Measurements from ENCODE around the gene ME1. TPM values are rescaled to one million over a fixed set of nuclear protein-coding genes. Genes with fewer than 3 reads are reported as not detected.

Gene ME1
- total RNA-seq, 4 donors from 2014 or later, result 7.8 to 17.6 (median 14.9) TPM

- H3K27me3 ChIP-seq, result no peaks in the 10 kb centered on the region
- H3K4me3 ChIP-seq, result no peak overlapping the region
- H3K27ac ChIP-seq, result no peak overlapping the region
- no peak for DNase-seq (ENCODE audit: low spot score in 2 of 2)
- no peaks in the 10 kb centered on the region for H3K9me3 ChIP-seq
- no peaks in the 10 kb centered on the region for H3K36me3 ChIP-seq
- no peaks in the 10 kb centered on the region for H3K4me1 ChIP-seq
- 82 to 86% methylated on average over 4 of the region's 4 CpGs for WGBS, 2 donors
- TF ChIP-seq POLR2A (IDR thresholded peaks at IDR 0.05), result no peak
- TF ChIP-seq EP300 (IDR thresholded peaks at IDR 0.05), result no peak
- no peak for TF ChIP-seq CTCF (IDR thresholded peaks at IDR 0.05)
Observed at GRCh38 chr6:83443516-83443915, 12.7 kb upstream of the ME1 start.

- no peak for DNase-seq (ENCODE audit: low spot score in 2 of 2)
- 61 to 72% methylated on average over 2 of the region's 2 CpGs for WGBS, 2 donors
Observed at GRCh38 chr6:83442752-83443151, 11.9 kb upstream of the ME1 start.

GRCh38 chr6:83439201-83439600 is 8.3 kb upstream of the ME1 start:
- Histone ChIP-seq H3K9me3 (no peaks in the 10 kb centered on the region), H3K4me1 (peaks cover 0 to 7% (median 0%) of the 10 kb centered on the region in 4 donors), H3K27ac (no peak overlapping the region), H3K27me3 (no peaks in the 10 kb centered on the region), H3K4me3 (no peak overlapping the region), H3K36me3 (no peaks in the 10 kb centered on the region)
- TF ChIP-seq CTCF (IDR thresholded peaks at IDR 0.05) (no peak), POLR2A (IDR thresholded peaks at IDR 0.05) (no peak)
- DNase-seq (ENCODE audit: low spot score in 2 of 2), result no peak
- 47 to 56% methylated on average over 2 of the region's 2 CpGs for WGBS, 2 donors

More at GRCh38 chr6:83442752-83443151, 11.9 kb upstream of the ME1 start:
- TF ChIP-seq POLR2A (IDR thresholded peaks at IDR 0.05), result no peak
- no peak for TF ChIP-seq EP300 (IDR thresholded peaks at IDR 0.05)
- TF ChIP-seq CTCF (IDR thresholded peaks at IDR 0.05), result no peak
- no peak overlapping the region for H3K27ac ChIP-seq
- no peaks in the 10 kb centered on the region for H3K36me3 ChIP-seq
- H3K9me3 ChIP-seq, result no peaks in the 10 kb centered on the region
- H3K4me1 ChIP-seq, result no peaks in the 10 kb centered on the region
- H3K4me3 ChIP-seq, result no peak overlapping the region
- no peaks in the 10 kb centered on the region for H3K27me3 ChIP-seq

- peaks cover 0 to 12% (median 0%) of the 10 kb centered on the region in 4 donors for H3K4me1 ChIP-seq
- H3K27ac ChIP-seq, result no peak overlapping the region
- H3K27me3 ChIP-seq, result no peaks in the 10 kb centered on the region
- no peaks in the 10 kb centered on the region for H3K9me3 ChIP-seq
- DNase-seq (ENCODE audit: low spot score in 2 of 2), result no peak
- no peaks in the 10 kb centered on the region for H3K36me3 ChIP-seq
- H3K4me3 ChIP-seq, result no peak overlapping the region
- TF ChIP-seq POLR2A (IDR thresholded peaks at IDR 0.05), result no peak
- TF ChIP-seq EP300 (IDR thresholded peaks at IDR 0.05), result no peak
- no peak for TF ChIP-seq CTCF (IDR thresholded peaks at IDR 0.05)
Observed at GRCh38 chr6:83436674-83437073, 5.8 kb upstream of the ME1 start.

GRCh38 chr6:83433177-83433576 is 2.3 kb upstream of the ME1 start:
- Histone ChIP-seq H3K4me3 (no peak overlapping the region), H3K9me3 (no peaks in the 10 kb centered on the region), H3K36me3 (no peaks in the 10 kb centered on the region), H3K27ac (no peak overlapping the region), H3K4me1 (peaks cover 0 to 28% (median 3%) of the 10 kb centered on the region in 4 donors), H3K27me3 (no peaks in the 10 kb centered on the region)
- DNase-seq (ENCODE audit: low spot score in 2 of 2), result no peak
- TF ChIP-seq EP300 (IDR thresholded peaks at IDR 0.05) (no peak), POLR2A (IDR thresholded peaks at IDR 0.05) (no peak), CTCF (IDR thresholded peaks at IDR 0.05) (no peak)
